SU-DHL-6 (cell line): ENCODE results near the gene ASPRV1.

Experiments used
- H2AFZ ChIP-seq: fragments of 200-600 bp; sonication (generic); 2 replicates; pipeline ENCODE4 v1.6.1; 2014; ENCODE audit warnings: low read depth, mild to moderate bottlenecking, moderate library complexity, mixed read lengths, antibody characterized with exemption, low read length; ENCODE audit not compliant: severe bottlenecking
- H3F3A ChIP-seq: fragments of 200-600 bp; shearing (Covaris generic); 2 replicates; pipeline ENCODE4 v1.6.0; 2016; ENCODE audit warnings: antibody characterized with exemption, mild to moderate bottlenecking; ENCODE audit not compliant: insufficient read depth
- H3K27ac ChIP-seq: fragments of 200-600 bp; sonication (generic); 2 replicates; pipeline ENCODE4 v1.5.1; 2016; ENCODE audit warnings: low read depth, mild to moderate bottlenecking, low read length, moderate library complexity, mixed read lengths
- H3K27me3 ChIP-seq: fragments of 200-600 bp; sonication (generic), shearing (Covaris generic); 2 replicates; pipeline ENCODE4 v1.6.0; 2014; ENCODE audit warnings: mild to moderate bottlenecking, low read length
- H3K36me3 ChIP-seq: fragments of 200-600 bp; sonication (generic); 2 replicates; pipeline ENCODE4 v1.6.1; 2014; ENCODE audit warnings: mild to moderate bottlenecking, low read length, mixed read lengths
- H3K4me2 ChIP-seq: fragments of 300-600, 200-600 bp; shearing (Covaris generic), sonication (generic); 2 replicates; pipeline ENCODE4 v1.6.0; 2014; ENCODE audit warnings: low read length, low read depth, mild to moderate bottlenecking; ENCODE audit not compliant: poor library complexity, severe bottlenecking
- H3K4me3 ChIP-seq: fragments of 200-600 bp; sonication (generic); 2 replicates; pipeline ENCODE4 v1.5.1; 2014; ENCODE audit warnings: antibody characterized with exemption, low read length, mild to moderate bottlenecking, mixed read lengths; ENCODE audit not compliant: insufficient read depth, poor library complexity, severe bottlenecking
- H3K79me2 ChIP-seq: fragments of 200-600 bp; sonication (generic); 2 replicates; pipeline ENCODE4 v1.6.1; 2014; ENCODE audit warnings: mild to moderate bottlenecking, low read length, moderate library complexity; ENCODE audit not compliant: insufficient read depth
- H3K9ac ChIP-seq: fragments of 200-600 bp; sonication (generic); 2 replicates; pipeline ENCODE4 v1.7.0; 2014; ENCODE audit warnings: mild to moderate bottlenecking, low read length
- H3K9me2 ChIP-seq: fragments of 200-600 bp; sonication (generic); replicated peaks from 2 replicates; pipeline ENCODE4 v1.6.1; 2014; ENCODE audit warnings: low read length; ENCODE audit not compliant: insufficient read depth
- H3K9me3 ChIP-seq: fragments of 200-600 bp; sonication (generic); 2 replicates; pipeline ENCODE4 v1.6.1; 2014; ENCODE audit warnings: low read length, mixed read lengths; ENCODE audit not compliant: insufficient read depth
- H4K20me1 ChIP-seq: fragments of 200-600 bp; sonication (generic); 2 replicates; pipeline ENCODE4 v1.6.1; 2014; ENCODE audit warnings: low read depth, mild to moderate bottlenecking, antibody characterized with exemption, low read length, moderate library complexity, mixed read lengths
- EZH2phosphoT487 ChIP-seq: fragments of 200-600 bp; sonication (generic), shearing (Covaris generic); conservative IDR thresholded peaks from 2 replicates; pipeline ENCODE4 v1.6.1; 2018; ENCODE audit warnings: mild to moderate bottlenecking, antibody characterized with exemption, low read length, moderate library complexity, mixed read lengths
- TF ChIP-seq, protein P1 (sequence below): fragments of 200-600 bp; sonication (generic); IDR thresholded peaks from one replicate; pipeline ENCODE4 v1.5.1; 2017; ENCODE audit warnings: antibody characterized with exemption, mild to moderate bottlenecking, low read length, moderate library complexity; ENCODE audit not compliant: insufficient read depth, poor library complexity, severe bottlenecking

ASPRV1 gene

DNA sequence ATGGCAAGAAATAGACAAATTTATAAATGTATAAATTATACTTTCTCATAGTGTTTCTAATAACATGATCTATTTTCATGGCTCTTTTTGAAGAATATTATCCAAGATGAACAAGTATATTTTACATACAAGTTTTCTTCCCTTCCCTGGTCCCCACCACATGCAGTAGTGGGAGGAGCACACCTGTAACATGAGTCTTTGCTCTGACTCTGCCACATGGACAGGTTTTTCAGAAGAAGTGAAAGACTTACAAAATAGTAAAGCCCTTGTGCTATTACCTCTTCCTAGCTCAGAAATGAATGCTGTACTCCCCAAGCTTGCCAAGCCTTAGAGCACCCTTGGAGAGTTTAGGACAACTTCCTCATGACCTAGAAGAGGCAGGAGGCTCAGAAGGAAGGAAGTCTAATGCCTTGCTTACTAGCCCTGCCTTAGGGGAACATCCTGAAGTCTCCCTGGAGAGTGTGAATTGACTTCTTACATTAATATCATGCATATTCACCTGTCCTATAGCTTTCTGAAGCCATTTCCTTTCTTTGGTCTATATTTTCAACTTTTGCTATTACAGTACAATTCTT is 28.1 kb downstream of the ASPRV1 start:
- no peaks in the 10 kb centered on the region for H3K36me3 ChIP-seq
- no peak overlapping the region for H3K9ac ChIP-seq
- H2AFZ ChIP-seq, result no peak overlapping the region
- H4K20me1 ChIP-seq, result no peaks in the 10 kb centered on the region
- H3K4me2 ChIP-seq, result no peak overlapping the region
- H3K27ac ChIP-seq, result no peak overlapping the region
- H3K9me3 ChIP-seq, result no peaks in the 10 kb centered on the region
- H3K9me2 ChIP-seq, result no peaks in the 10 kb centered on the region
- no peaks in the 10 kb centered on the region for H3F3A ChIP-seq
- H3K27me3 ChIP-seq, result no peaks in the 10 kb centered on the region
- TF ChIP-seq EZH2phosphoT487, result no peak
- TF ChIP-seq, protein P1, sequence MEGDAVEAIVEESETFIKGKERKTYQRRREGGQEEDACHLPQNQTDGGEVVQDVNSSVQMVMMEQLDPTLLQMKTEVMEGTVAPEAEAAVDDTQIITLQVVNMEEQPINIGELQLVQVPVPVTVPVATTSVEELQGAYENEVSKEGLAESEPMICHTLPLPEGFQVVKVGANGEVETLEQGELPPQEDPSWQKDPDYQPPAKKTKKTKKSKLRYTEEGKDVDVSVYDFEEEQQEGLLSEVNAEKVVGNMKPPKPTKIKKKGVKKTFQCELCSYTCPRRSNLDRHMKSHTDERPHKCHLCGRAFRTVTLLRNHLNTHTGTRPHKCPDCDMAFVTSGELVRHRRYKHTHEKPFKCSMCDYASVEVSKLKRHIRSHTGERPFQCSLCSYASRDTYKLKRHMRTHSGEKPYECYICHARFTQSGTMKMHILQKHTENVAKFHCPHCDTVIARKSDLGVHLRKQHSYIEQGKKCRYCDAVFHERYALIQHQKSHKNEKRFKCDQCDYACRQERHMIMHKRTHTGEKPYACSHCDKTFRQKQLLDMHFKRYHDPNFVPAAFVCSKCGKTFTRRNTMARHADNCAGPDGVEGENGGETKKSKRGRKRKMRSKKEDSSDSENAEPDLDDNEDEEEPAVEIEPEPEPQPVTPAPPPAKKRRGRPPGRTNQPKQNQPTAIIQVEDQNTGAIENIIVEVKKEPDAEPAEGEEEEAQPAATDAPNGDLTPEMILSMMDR, result no peak
- no peaks in the 10 kb centered on the region for H3K79me2 ChIP-seq
- H3K4me3 ChIP-seq, result no peak overlapping the region

- Histone ChIP-seq H3K79me2 (no peaks in the 10 kb centered on the region), H3K4me3 (no peak overlapping the region), H3K4me2 (no peak overlapping the region), H3K36me3 (no peaks in the 10 kb centered on the region), H3K9me2 (no peaks in the 10 kb centered on the region), H3F3A (no peaks in the 10 kb centered on the region), H4K20me1 (no peaks in the 10 kb centered on the region), H3K9ac (no peak overlapping the region), H3K9me3 (no peaks in the 10 kb centered on the region), H3K27ac (no peak overlapping the region), H3K27me3 (no peaks in the 10 kb centered on the region), H2AFZ (no peak overlapping the region)
- TF ChIP-seq, protein P1, result no peak
- no peak for TF ChIP-seq EZH2phosphoT487
Measured at GRCh38 chr2:69932596-69932922, 28.9 kb downstream of the ASPRV1 start.

GRCh38 chr2:69931832-69932595 is 29.4 kb downstream of the ASPRV1 start:
- Histone ChIP-seq H3K4me3 (no peak overlapping the region), H3K79me2 (no peaks in the 10 kb centered on the region), H3K4me2 (no peak overlapping the region), H3K27ac (no peak overlapping the region), H3K9me2 (no peaks in the 10 kb centered on the region), H3F3A (no peaks in the 10 kb centered on the region), H2AFZ (no peak overlapping the region), H3K9me3 (no peaks in the 10 kb centered on the region), H3K9ac (no peak overlapping the region), H4K20me1 (no peaks in the 10 kb centered on the region), H3K36me3 (no peaks in the 10 kb centered on the region), H3K27me3 (no peaks in the 10 kb centered on the region)
- TF ChIP-seq, protein P1, result no peak
- TF ChIP-seq EZH2phosphoT487, result no peak
